Body of pancreas (tissue), 4 donors: ENCODE results near the gene UMAD1. TPM values are rescaled to one million over a fixed set of nuclear protein-coding genes. Genes with fewer than 3 reads are reported as not detected.

Experiments used
- ATAC-seq: fragments of 150-250 bp; one replicate; pipeline ENCODE4 v1.9.1; 2016
- DNase-seq, 4 donors: peaks; one replicate each; pipeline ENCODE4 v3.0.0-alpha.2; 2019
- H3K27ac ChIP-seq, 4 donors: fragments of 200-600 bp; sonication (generic); 1 replicate in 3 of 4; 2 replicates in 1 of 4; pipeline versions ENCODE4 v1.5.1 to v1.6.1; 2016 to 2019; ENCODE audit warnings: mild to moderate bottlenecking in 1 of 4, mixed read lengths in 1 of 4, moderate library complexity in 1 of 4
- H3K27me3 ChIP-seq, 2 donors: fragments of 200-600 bp; sonication (generic); one replicate each; pipeline ENCODE4 v1.6.0; 2016; ENCODE audit warnings: mild to moderate bottlenecking in 1 of 2
- H3K36me3 ChIP-seq, 2 donors: fragments of 200-600 bp; sonication (generic); replicated peaks in 1 of 2; 2 replicates each; pipeline ENCODE4 v1.5.1; 2016; ENCODE audit warnings: low read depth in 2 of 2; ENCODE audit not compliant: insufficient read depth in 1 of 2
- H3K4me1 ChIP-seq: fragments of 200-600 bp; sonication (generic); one replicate; pipeline ENCODE4 v1.6.0; 2016
- H3K4me3 ChIP-seq, 2 donors: fragments of 200-600 bp; sonication (generic); 1 replicate in 1 of 2; 2 replicates in 1 of 2; pipeline ENCODE4 v1.5.1; 2016 to 2019
- H3K9me3 ChIP-seq, 3 donors: fragments of 200-600 bp; sonication (generic); 1 replicate in 2 of 3; 2 replicates in 1 of 3; pipeline ENCODE4 v1.5.1; 2016
- CTCF ChIP-seq, 7 experiments: fragments of 450-650 bp in 4 of 7; fragments of 200-600 bp in 3 of 7; sonication (generic) in 3 of 7; IDR thresholded peaks; one replicate each; pipeline ENCODE4 v1.5.1; 2016 to 2019; ENCODE audit warnings: antibody characterized with exemption in 7 of 7
- POLR2A ChIP-seq, 3 donors: fragments of 450-650 bp; IDR thresholded peaks; one replicate each; pipeline ENCODE4 v1.6.1; 2016; ENCODE audit warnings: antibody characterized with exemption in 3 of 3, mild to moderate bottlenecking in 2 of 3
- WGBS, 2 donors: methylation state at CpG; one replicate each; pipeline ENCODE4 v1.1.5; 2017; 5-methylcytosine and 5-hydroxymethylcytosine counted together
- intact Hi-C: fragments of 100-400 bp; cut with DNase I; formaldehyde crosslinking; loops from one replicate; pipeline ENCODE4 v1.15.1; 2023
- total RNA-seq, 2 donors: library from RNA; depleted of rRNA; stranded (reverse); fragments of >200 nt; gene quantifications; one replicate each; pipeline ENCODE4 v1.1.0, GENCODE V29; 2016

UMAD1 gene
- total RNA-seq, 2 donors from 2014 or later: 15.8 to 34.8 TPM

GRCh38 chr7:7698930-7699329 lies 58.4 kb downstream of the UMAD1 start:
- 71 to 94% methylated on average over 2 of the region's 2 CpGs for whole genome bisulfite sequencing, 2 donors
- intact Hi-C loops: no loop called here
- H3K27me3 ChIP-seq: no peaks in the 10 kb centered on the region
- H3K27ac ChIP-seq: no peak overlapping the region
- peaks cover 54% of the 10 kb centered on the region for H3K4me1 ChIP-seq
- no peak for TF ChIP-seq CTCF (IDR thresholded peaks at IDR 0.05)
- no peak for TF ChIP-seq POLR2A (IDR thresholded peaks at IDR 0.05)
- H3K4me3 ChIP-seq: no peak overlapping the region
- DNase-seq: no peak
- no peak for ATAC-seq
- H3K36me3 ChIP-seq: no peaks in the 10 kb centered on the region
- H3K9me3 ChIP-seq: no peaks in the 10 kb centered on the region

- peaks cover 54% of the 10 kb centered on the region for H3K4me1 ChIP-seq
- no peak overlapping the region for H3K27ac ChIP-seq
- no peak for DNase-seq
These were observed 58.8 kb downstream of the UMAD1 start for GRCh38 chr7:7699380-7699779.

GRCh38 chr7:7699970-7700369 lies 59.4 kb downstream of the UMAD1 start:
- peaks cover 50% of the 10 kb centered on the region for H3K4me1 ChIP-seq
- no peaks in the 10 kb centered on the region for H3K36me3 ChIP-seq
- ATAC-seq: no peak
- H3K27me3 ChIP-seq: no peaks in the 10 kb centered on the region
- intact Hi-C loops: no loop called here
- DNase-seq: no peak
- H3K27ac ChIP-seq: no peak overlapping the region
- H3K4me3 ChIP-seq: no peak overlapping the region
- H3K9me3 ChIP-seq: no peaks in the 10 kb centered on the region
- TF ChIP-seq CTCF (IDR thresholded peaks at IDR 0.05): no peak
- no peak for TF ChIP-seq POLR2A (IDR thresholded peaks at IDR 0.05)

More at GRCh38 chr7:7699380-7699779, 58.8 kb downstream of the UMAD1 start:
- no peak for ATAC-seq
- TF ChIP-seq POLR2A (IDR thresholded peaks at IDR 0.05) (no peak), CTCF (IDR thresholded peaks at IDR 0.05) (no peak)
- H3K27me3 ChIP-seq: no peaks in the 10 kb centered on the region
- no peaks in the 10 kb centered on the region for H3K9me3 ChIP-seq
- intact Hi-C loops: no loop called here
- no peak overlapping the region for H3K4me3 ChIP-seq
- H3K36me3 ChIP-seq: no peaks in the 10 kb centered on the region

- peaks cover 35% of the 10 kb centered on the region for H3K4me1 ChIP-seq
- no peak for DNase-seq
These were observed 61.0 kb downstream of the UMAD1 start for GRCh38 chr7:7701527-7701926.

More at GRCh38 chr7:7701527-7701926, 61.0 kb downstream of the UMAD1 start:
- H3K27ac ChIP-seq: no peak overlapping the region
- 28 to 39% methylated on average over 1 of the region's 1 CpG for WGBS, 2 donors
- ATAC-seq: no peak
- H3K36me3 ChIP-seq: no peaks in the 10 kb centered on the region
- no peaks in the 10 kb centered on the region for H3K27me3 ChIP-seq
- intact Hi-C loops: no loop called here
- H3K4me3 ChIP-seq: no peak overlapping the region
- TF ChIP-seq CTCF (IDR thresholded peaks at IDR 0.05) (no peak), POLR2A (IDR thresholded peaks at IDR 0.05) (no peak)
- H3K9me3 ChIP-seq: no peaks in the 10 kb centered on the region
